ENCODE data around the gene RPGRIP1.
"Not testable (repeated sequence)": the region's sequence is repeated elsewhere in the genome, so short reads cannot be mapped to it uniquely, and the experiment has no call there.

Gene RPGRIP1

GRCh38 chr14:21302013-21302835, 22.3 kb downstream of the RPGRIP1 start:
- DNase-seq = no peak

DNA sequence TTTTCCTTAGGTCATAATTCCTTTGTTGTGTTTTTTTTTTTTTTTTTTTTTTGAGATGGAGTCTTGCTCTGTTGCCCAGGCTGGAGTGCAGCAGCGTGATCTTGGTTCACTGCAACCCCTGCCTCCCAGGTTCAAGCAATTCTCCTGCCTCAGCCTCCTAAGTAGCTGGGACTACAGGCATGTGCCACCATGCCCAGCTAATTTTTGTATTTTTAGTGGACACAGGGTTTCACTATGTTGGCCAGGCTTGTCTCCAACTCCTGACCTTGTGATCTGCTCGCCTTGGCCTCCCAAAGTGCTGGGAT, 22.9 kb downstream of the RPGRIP1 start:
- DNase-seq = not testable (repeated sequence)

GRCh38 chr14:21307637-21308036, 27.8 kb downstream of the RPGRIP1 start:
- no peak for DNase-seq

DNA sequence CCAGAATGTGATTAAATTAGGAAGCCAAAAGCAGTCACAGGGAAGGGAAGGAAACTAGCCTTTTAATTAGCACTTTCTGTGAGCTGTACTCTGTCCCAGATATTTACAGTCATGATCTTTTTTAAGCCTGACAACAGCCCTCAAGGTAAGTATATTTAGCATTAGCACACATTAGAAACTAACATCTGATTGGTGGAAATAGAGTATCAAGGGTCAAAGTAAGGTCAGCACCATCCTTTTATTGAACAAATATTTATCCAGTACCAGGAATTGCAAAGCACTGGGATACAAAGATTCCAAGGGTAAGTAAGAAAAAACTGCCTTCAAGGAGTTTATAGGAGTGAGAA, 28.2 kb downstream of the RPGRIP1 start:
- no peak for DNase-seq

DNA sequence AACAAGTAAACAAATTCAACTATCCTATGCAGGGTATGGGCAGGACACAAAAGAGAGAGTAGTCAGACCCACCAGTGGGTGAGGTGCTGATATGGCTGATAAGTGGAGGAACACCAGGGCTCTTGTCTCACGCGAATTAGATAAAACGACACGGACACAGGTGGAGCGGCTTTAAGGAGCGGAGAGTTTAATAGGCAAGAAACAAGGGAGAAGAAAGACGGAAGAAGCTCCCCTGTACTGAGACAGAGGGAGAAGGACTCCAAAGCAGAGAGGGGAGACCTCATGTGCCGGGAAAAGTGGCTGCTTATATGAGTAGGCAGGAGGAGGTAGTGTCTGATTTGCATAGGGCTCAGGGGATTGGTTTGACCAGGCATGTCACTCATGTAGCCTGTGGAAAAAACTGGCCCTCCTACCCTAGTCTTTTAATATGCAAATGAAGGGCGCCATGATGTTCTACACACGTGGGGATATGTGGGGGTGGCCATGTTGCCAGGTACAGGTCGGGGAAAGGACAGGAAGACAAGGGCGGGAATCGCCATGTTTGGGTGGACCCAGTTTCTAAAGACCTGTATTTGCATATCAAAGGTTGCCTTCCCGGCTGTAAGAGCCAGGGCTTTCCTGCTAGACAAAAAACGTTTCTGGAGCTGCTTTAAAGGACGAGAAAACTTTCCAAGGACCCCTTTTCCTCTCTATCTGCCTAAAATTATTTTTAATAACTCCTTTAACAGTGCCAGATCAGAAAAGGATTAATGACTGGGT, 28.8 kb downstream of the RPGRIP1 start:
- DNase-seq = no peak

DNA sequence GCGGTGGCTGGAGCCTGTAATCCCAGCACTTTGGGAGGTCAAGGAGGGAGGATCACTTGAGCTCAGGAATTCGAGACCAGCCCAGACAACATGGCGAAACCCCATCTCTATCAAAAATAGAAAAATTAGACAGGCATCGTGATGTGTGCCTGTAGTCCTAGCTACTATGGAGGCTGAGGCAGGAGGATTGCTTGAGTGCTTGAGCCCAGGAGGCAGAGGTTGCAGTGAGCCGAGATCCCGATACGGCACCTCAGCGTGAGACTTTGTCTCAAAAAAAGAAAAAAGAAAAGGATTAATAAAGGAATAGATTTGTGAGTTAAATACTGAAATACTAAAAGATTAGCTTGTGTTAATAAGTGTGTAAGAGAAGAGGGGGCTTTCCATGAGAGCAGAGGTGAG, 29.4 kb downstream of the RPGRIP1 start:
- no peak for DNase-seq

DNA sequence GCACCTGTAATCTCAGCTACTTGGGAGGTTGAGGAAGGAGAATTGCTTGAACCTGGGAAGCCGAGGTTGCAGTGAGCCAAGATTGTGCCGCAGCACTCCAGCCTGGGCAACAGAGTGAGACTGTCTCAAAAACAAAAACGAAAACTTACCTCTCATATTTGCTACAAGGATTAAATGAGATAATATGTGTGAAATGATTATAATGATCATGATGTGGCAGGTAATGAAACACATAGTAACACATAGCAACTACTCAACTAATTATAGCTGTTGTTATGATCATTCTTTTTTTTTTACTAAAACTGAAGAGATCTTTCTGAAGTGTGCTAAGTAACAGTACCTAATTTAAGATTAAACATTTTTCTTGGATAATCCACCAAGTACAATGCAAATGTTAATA, 30.1 kb downstream of the RPGRIP1 start:
- no peak for DNase-seq

- no peak for DNase-seq
Observed at GRCh38 chr14:21311614-21312013, 31.7 kb downstream of the RPGRIP1 start.

DNA sequence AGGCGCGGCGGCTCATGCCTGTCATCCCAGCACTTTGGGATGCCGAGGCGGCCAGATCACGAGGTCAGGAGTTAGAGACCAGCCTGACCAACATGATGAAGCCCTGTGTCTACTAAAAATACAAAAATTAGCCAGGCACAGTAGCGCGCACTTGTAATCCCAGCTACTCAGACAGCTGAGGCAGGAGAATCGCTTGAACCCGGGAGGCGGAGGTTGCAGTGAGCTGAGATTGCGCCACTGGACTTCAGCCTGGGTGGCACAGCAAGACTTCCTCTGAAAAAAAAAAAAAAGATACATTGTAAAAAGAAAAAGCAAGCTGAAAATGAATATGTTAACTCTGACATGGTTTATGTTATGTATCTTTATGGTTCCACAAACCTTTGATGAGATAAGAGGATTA, 33.6 kb downstream of the RPGRIP1 start:
- no peak for DNase-seq

GRCh38 chr14:21317398-21317797, 37.5 kb downstream of the RPGRIP1 start:
- DNase-seq = no peak

DNA sequence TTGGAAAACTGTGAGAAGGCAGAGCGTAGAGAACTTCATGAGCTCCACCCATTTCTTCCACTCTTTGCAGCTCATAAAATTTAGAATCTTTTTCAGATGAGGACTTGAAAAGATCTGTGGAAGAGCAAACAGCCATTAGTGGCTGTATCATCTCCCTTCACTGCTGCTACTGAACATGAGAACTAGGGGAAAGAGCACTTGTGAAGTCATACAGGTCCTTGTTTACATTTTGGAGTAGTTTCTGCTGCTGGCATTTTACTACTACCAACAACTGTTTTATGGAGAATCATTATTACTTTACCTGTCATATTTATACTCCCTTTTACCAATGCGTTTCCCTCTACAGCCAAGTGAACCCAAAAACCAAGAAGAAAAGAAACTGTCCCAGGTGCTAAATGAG, 41.0 kb downstream of the RPGRIP1 start:
- no peak for DNase-seq

- no peak for DNase-seq
Observed at GRCh38 chr14:21322716-21323115, 42.8 kb downstream of the RPGRIP1 start.

GRCh38 chr14:21326972-21327371, 47.1 kb downstream of the RPGRIP1 start:
- DNase-seq = no peak

Measured in SHP77 treated with DMSO at 0.1 percent for 48 hours (cell line).